DND-41 (cell line): ENCODE results near the gene NKPD1.

Experiments
- CTCF ChIP-seq: IDR thresholded peaks from 2 replicates; pipeline ENCODE4 v1.5.1; 2012; ENCODE audit warnings: borderline replicate concordance, low read length, moderate library complexity, mild to moderate bottlenecking; ENCODE audit not compliant: poor library complexity, severe bottlenecking; ENCODE audit errors: extremely low read depth
- EZH2 ChIP-seq: IDR thresholded peaks from 3 replicates; pipeline ENCODE4 v1.6.1; 2012; ENCODE audit warnings: borderline replicate concordance, low read depth, mild to moderate bottlenecking, moderate library complexity, low read length, inconsistent platforms; ENCODE audit not compliant: severe bottlenecking

DNA sequence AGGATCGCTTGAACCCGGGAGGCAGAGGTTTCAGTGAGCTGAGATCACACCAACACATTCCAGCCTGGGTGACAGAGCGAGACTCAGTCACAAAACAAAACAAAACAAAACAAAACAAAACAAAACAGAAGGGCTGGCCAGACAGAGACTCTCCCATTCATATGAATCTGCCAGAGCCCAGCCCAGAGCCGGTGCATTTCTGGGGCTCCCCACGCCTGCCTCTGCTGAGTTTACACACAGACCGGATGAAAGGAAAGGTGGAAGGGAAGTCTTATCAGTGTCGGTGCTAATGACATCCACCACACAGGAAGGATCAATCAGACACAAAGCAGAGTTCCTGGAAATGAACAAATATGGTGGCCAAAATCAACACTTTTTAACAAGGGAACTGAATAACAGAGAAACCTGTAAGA, 10.4 kb upstream of the NKPD1 start:
- TF ChIP-seq EZH2 = no peak
- no peak for TF ChIP-seq CTCF
